ENCODE measurements around the gene CHMP2A. TPM values are rescaled to one million over a fixed set of nuclear protein-coding genes. Genes with fewer than 3 reads are reported as not detected.
A peak's percentile ranks its signal among the peaks of the same experiment; 100 is the strongest.
"Not testable (repeated sequence)": the region's sequence is repeated elsewhere in the genome, so short reads cannot be mapped to it uniquely, and the experiment has no call there.

CHMP2A gene
- total and polyA plus RNA-seq, 10 of the 15 experiments (the other 5 are each of a cell fraction or from before 2014, with no cell fraction given), result 69.5 to 172 (median 109) TPM

DNA sequence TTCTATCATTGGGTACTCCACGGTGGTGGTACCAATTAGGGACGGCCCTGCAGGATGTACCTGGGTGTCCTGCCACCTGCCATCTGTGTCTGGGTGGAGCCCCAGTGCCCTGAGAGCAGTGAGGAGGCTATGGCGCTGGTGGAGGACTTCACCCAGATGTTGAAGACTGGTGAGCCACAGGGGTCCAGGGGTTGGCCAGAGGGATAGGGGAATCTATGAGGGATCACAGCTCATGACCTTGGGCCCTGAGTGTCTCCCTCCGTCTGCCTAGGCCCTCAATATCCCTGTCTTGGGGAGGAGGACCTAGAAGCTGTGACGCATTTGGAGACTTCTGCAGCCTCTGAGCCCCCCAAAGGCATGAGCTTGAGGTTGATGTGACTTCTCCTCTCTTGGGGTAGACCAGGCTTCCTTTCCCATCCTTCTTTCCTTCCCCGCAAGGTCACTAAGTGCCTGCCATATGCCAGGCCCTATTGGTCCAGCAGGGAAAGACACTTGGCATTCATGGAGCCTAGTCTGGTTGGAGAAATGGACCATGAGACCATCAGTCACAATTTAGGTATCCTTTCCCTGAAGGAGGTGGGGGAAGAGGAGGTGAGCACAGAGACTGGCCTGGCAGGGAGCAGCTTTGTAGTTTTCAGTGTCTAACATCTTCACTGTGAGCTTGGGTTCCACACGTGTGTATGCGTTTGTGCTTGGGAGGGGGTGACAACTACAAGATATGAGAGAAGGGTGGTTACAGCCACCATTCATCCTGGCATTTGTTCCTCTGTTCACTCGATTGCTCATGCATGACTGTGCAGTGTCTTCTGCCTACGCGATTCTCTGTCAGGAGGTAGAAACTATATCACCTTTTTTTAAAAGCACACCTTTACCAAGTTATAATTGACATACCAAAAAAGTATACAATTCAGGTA, 23.4 kb upstream of the CHMP2A start (continued):
- TF ChIP-seq, protein P1, sequence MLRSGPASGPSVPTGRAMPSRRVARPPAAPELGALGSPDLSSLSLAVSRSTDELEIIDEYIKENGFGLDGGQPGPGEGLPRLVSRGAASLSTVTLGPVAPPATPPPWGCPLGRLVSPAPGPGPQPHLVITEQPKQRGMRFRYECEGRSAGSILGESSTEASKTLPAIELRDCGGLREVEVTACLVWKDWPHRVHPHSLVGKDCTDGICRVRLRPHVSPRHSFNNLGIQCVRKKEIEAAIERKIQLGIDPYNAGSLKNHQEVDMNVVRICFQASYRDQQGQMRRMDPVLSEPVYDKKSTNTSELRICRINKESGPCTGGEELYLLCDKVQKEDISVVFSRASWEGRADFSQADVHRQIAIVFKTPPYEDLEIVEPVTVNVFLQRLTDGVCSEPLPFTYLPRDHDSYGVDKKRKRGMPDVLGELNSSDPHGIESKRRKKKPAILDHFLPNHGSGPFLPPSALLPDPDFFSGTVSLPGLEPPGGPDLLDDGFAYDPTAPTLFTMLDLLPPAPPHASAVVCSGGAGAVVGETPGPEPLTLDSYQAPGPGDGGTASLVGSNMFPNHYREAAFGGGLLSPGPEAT (IDR thresholded peaks at IDR 0.05; ENCODE audit: low read depth), result peak; percentile 41; the same call in 1 of the 2 replicates
- TF ChIP-seq, protein P2, sequence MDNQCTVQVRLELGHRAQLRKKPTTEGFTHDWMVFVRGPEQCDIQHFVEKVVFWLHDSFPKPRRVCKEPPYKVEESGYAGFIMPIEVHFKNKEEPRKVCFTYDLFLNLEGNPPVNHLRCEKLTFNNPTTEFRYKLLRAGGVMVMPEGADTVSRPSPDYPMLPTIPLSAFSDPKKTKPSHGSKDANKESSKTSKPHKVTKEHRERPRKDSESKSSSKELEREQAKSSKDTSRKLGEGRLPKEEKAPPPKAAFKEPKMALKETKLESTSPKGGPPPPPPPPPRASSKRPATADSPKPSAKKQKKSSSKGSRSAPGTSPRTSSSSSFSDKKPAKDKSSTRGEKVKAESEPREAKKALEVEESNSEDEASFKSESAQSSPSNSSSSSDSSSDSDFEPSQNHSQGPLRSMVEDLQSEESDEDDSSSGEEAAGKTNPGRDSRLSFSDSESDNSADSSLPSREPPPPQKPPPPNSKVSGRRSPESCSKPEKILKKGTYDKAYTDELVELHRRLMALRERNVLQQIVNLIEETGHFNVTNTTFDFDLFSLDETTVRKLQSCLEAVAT (IDR thresholded peaks at IDR 0.05), result peak; percentile 50; the same call in 1 of the 2 replicates
- TF ChIP-seq NBN (IDR thresholded peaks at IDR 0.05) (peak; percentile 55; the same call in 1 of the 2 replicates), SP1 (IDR thresholded peaks at IDR 0.05; ENCODE audit: low read depth, low read length) (peak; percentile 18)

DNA sequence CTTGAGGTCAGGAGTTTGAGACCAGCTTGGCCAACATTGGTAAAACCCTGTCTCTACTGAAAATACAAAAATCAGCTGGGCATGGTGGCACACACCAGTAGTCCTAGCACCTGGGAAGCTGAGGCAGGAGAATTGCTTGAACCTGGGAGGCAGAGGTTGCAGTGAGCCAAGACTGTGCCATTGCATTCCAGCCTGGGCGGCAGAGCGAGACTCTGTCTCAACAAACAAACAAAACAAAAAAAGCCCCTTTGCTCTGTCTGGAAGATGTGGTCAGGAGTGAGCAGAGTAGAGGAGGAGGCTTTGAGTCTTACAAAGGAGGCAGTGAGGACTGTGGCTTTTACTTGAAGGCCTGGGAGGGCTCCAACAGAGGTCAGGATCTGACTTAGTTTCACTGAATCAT, 22.7 kb upstream of the CHMP2A start:
- H3K9ac ChIP-seq (ENCODE audit: control insufficient read depth, insufficient read depth, low read length); ATAC-seq; BruUV-seq (replicated peaks); FAIRE-seq; H3K4me3 ChIP-seq; H3K27ac ChIP-seq (ENCODE audit: control insufficient read depth, insufficient read depth); in situ Hi-C loops (cut with MboI); H3K27me3 ChIP-seq (replicated peaks in 1 of 2; ENCODE audit: control insufficient read depth in 2 of 2, insufficient read depth in 2 of 2, low read length in 1 of 2); H3K4me2 ChIP-seq (ENCODE audit: control insufficient read depth, insufficient read depth); H3K79me2 ChIP-seq (ENCODE audit: control insufficient read depth, insufficient read depth, low read length); H4K20me1 ChIP-seq (ENCODE audit: control insufficient read depth, insufficient read depth); H3K36me3 ChIP-seq (ENCODE audit: control insufficient read depth in 2 of 2, insufficient read depth in 2 of 2, low read length in 1 of 2); DNase-seq (ENCODE audit: low read depth, low spot score); intact Hi-C loops (cut with micrococcal nuclease; ENCODE audit: unreplicated experiment); H3K9me3 ChIP-seq (replicated peaks; ENCODE audit: control insufficient read depth, insufficient read depth, low read length); H2AFZ ChIP-seq (ENCODE audit: control insufficient read depth, low read depth, low read length): not testable (repeated sequence)
- ChIA-PET RAD21 (ENCODE audit: unreplicated experiment) (interaction anchor here (1.4 to 3.9 kb wide), 2 partner anchors 18 to 64 kb away, joined by 5 to 16 read pairs; no protein-coding TSS in a partner anchor), CTCF (interaction anchor here (0.8 to 4.7 kb wide), 4 partner anchors 34 to 66 kb away, joined by 3 to 67 read pairs (median 14); partner anchors contain the start of genes TRIM28 and ZBTB45), SMC1A (ENCODE audit: uncharacterized antibody, unreplicated experiment) (interaction anchor here (2.9 to 4.5 kb wide), 2 partner anchors 23 to 57 kb away, joined by 10 to 43 read pairs; partner anchors contain the start of genes CHMP2A and ZBTB45), POLR2A (interaction anchor here (1.3 to 4.0 kb wide), 4 partner anchors 19 to 57 kb away, joined by 6 to 24 read pairs (median 10); partner anchors contain the start of genes CHMP2A, TRIM28, UBE2M and ZBTB45)
- peaks cover 25% of the 10 kb centered on the region for H3K4me1 ChIP-seq (ENCODE audit: control insufficient read depth, insufficient read depth, low read length)
- WGBS (ENCODE audit: insufficient coverage, insufficient replicate concordance, low lambda C conversion rate, missing lambda C conversion rate), result 97% methylated on average over 2 of the region's 2 CpGs

All from GM12878 (cell line).